ENCODE measurements around the gene LCT.

Gene LCT

GRCh38 chr2:135741043-135741394 lies 96.0 kb downstream of the LCT start:
- no peak for DNase-seq

DNA sequence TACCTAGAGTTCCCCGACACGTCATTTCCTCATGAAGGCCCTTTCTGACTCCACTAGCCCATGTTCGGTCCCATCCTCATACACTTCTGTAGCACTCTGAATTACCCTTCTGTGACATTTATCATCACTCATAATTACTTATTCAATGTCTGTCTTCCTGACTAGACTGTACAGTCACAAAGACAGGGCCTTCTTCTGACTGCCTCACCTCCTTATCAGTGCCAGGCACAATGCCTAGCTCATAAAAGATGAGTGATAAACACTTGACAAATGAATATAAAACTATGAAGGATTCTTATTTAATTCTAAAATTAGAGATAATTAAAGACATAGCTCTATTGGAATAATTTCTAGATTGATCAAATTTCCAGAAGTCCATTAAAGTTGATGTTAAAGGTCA lies 96.8 kb downstream of the LCT start:
- DNase-seq, result no peak

Data from kidney glomerular epithelial cell (primary cell).